Left ventricle myocardium inferior (tissue), 1 donor: ENCODE measurements around the gene NDC1. TPM values are rescaled to one million over a fixed set of nuclear protein-coding genes. Genes with fewer than 3 reads are reported as not detected.

Source experiments
- DNase-seq: peaks from one replicate; pipeline ENCODE4 v3.0.0-alpha.2; 2020
- H3K27ac ChIP-seq: fragments of 200-600 bp; replicated peaks from 2 replicates; pipeline ENCODE4 v1.8.0; 2021
- H3K27me3 ChIP-seq: fragments of 200-600 bp; 2 replicates; pipeline ENCODE4 v1.8.0; 2021; ENCODE audit warnings: low read depth
- H3K36me3 ChIP-seq: fragments of 200-600 bp; 2 replicates; pipeline ENCODE4 v1.8.0; 2021
- H3K4me1 ChIP-seq: fragments of 200-600 bp; 2 replicates; pipeline ENCODE4 v1.8.0; 2021
- H3K4me3 ChIP-seq: fragments of 200-600 bp; 2 replicates; pipeline ENCODE4 v1.8.0; 2021; ENCODE audit warnings: mild to moderate bottlenecking, moderate library complexity
- H3K9me3 ChIP-seq: fragments of 200-600 bp; replicated peaks from 2 replicates; pipeline ENCODE4 v1.8.0; 2021
- CTCF ChIP-seq: fragments of 200-600 bp; IDR thresholded peaks from 2 replicates; pipeline ENCODE4 v1.8.0; 2021; ENCODE audit warnings: antibody characterized with exemption, mild to moderate bottlenecking, borderline replicate concordance
- intact Hi-C: fragments of 100-400 bp; cut with micrococcal nuclease; formaldehyde crosslinking; loops from one replicate; pipeline ENCODE4 v1.11.0; 2022
- total RNA-seq: library from RNA; stranded (reverse); fragmentation: NEBNext Ultra II Directional; extraction: Animal tissue kit (Norgen Biotek cat#: 25700); gene quantifications from one replicate; pipeline ENCODE4 v1.2.1, GENCODE V29; 2021
- donor health status: DM: no; HTN: yes; CAD: no; lungs with severe emphysema.

Gene NDC1
- total RNA-seq, 1 donor from 2014 or later, result 5.7 TPM

- Histone ChIP-seq H3K9me3 (no peaks in the 10 kb centered on the region), H3K36me3 (no peaks in the 10 kb centered on the region), H3K4me1 (peaks cover 15% of the 10 kb centered on the region), H3K27me3 (peaks cover 78% of the 10 kb centered on the region), H3K4me3 (no peak overlapping the region), H3K27ac (no peak overlapping the region)
- intact Hi-C loops, result no loop called here
- no peak for TF ChIP-seq CTCF
- no peak for DNase-seq
Measured at GRCh38 chr1:53733975-53734649, 104.0 kb downstream of the NDC1 start.

GRCh38 chr1:53733447-53733931 is 104.6 kb downstream of the NDC1 start:
- no peaks in the 10 kb centered on the region for H3K9me3 ChIP-seq
- no peaks in the 10 kb centered on the region for H3K36me3 ChIP-seq
- H3K4me1 ChIP-seq, result peaks cover 11% of the 10 kb centered on the region
- H3K27me3 ChIP-seq, result peaks cover 72% of the 10 kb centered on the region
- TF ChIP-seq CTCF, result no peak
- intact Hi-C loops, result no loop called here
- DNase-seq, result no peak
- H3K4me3 ChIP-seq, result no peak overlapping the region
- no peak overlapping the region for H3K27ac ChIP-seq

GRCh38 chr1:53732912-53733317 is 105.2 kb downstream of the NDC1 start:
- no peak for DNase-seq
- Histone ChIP-seq H3K36me3 (no peaks in the 10 kb centered on the region), H3K4me3 (no peak overlapping the region), H3K9me3 (no peaks in the 10 kb centered on the region), H3K27me3 (peaks cover 66% of the 10 kb centered on the region), H3K4me1 (peaks cover 5% of the 10 kb centered on the region), H3K27ac (no peak overlapping the region)
- intact Hi-C loops, result no loop called here
- TF ChIP-seq CTCF, result no peak

- TF ChIP-seq CTCF, result no peak
- no peaks in the 10 kb centered on the region for H3K9me3 ChIP-seq
- peaks cover 61% of the 10 kb centered on the region for H3K27me3 ChIP-seq
- H3K4me1 ChIP-seq, result no peaks in the 10 kb centered on the region
- intact Hi-C loops, result no loop called here
- no peak overlapping the region for H3K27ac ChIP-seq
- no peaks in the 10 kb centered on the region for H3K36me3 ChIP-seq
- DNase-seq, result no peak
- H3K4me3 ChIP-seq, result no peak overlapping the region
Measured at GRCh38 chr1:53732409-53732808, 105.7 kb downstream of the NDC1 start.

GRCh38 chr1:53731779-53732305 is 106.3 kb downstream of the NDC1 start:
- Histone ChIP-seq H3K36me3 (no peaks in the 10 kb centered on the region), H3K27me3 (peaks cover 55% of the 10 kb centered on the region), H3K27ac (no peak overlapping the region), H3K9me3 (no peaks in the 10 kb centered on the region), H3K4me1 (no peaks in the 10 kb centered on the region), H3K4me3 (no peak overlapping the region)
- TF ChIP-seq CTCF, result no peak
- no peak for DNase-seq
- intact Hi-C loops, result no loop called here
